ENCODE data around the gene NPRL2. TPM values are rescaled to one million over a fixed set of nuclear protein-coding genes. Genes with fewer than 3 reads are reported as not detected.

NPRL2 gene
- total and polyA plus RNA-seq, 8 donors = 16.1 to 33.3 (median 27.1) TPM

DNA sequence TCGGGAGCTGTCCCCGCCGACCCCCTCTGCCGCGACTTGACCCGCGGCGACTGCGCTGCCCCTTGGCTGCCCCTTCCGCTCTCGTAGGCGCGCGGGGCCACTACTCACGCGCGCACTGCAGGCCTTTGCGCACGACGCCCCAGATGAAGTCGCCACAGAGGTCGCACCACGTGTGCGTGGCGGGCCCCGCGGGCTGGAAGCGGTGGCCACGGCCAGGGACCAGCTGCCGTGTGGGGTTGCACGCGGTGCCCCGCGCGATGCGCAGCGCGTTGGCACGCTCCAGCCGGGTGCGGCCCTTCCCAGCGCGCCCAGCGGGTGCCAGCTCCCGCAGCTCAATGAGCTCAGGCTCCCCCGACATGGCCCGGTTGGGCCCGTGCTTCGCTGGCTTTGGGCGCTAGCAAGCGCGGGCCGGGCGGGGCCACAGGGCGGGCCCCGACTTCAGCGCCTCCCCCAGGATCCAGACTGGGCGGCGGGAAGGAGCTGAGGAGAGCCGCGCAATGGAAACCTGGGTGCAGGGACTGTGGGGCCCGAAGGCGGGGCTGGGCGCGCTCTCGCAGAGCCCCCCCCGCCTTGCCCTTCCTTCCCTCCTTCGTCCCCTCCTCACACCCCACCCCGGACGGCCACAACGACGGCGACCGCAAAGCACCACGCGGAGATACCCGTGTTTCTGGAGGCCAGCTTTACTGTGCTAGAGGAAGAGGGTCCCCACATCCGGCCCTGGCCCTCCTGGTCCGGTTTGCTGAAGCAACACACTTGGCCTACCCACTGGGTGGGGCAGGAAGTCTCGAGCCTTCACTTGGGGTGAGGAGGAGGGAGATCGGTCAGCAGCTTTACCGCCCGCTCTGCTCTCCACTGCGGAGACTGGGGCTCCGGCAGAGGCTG, 9.9 kb downstream of the NPRL2 start, which contains the start of gene RASSF1:
Gene RASSF1 (minus strand): TSS at position 389 of the 882 bp plus-strand sequence. CDS start 31 bp downstream, at position 358.
- Histone ChIP-seq H3K4me1 (peaks cover 29 to 65% of the 10 kb centered on the region in 2 donors), H3K27ac (peak within 1 kb of the TSS; percentile 94 to 98), H3K9me3 (no peaks in the 10 kb centered on the region), H3K36me3 (no peaks in the 10 kb centered on the region), H3K27me3 (no peaks in the 10 kb centered on the region), H3K4me3 (peak within 1 kb of the TSS; percentile 59 to 81)
- TF ChIP-seq, protein P1, sequence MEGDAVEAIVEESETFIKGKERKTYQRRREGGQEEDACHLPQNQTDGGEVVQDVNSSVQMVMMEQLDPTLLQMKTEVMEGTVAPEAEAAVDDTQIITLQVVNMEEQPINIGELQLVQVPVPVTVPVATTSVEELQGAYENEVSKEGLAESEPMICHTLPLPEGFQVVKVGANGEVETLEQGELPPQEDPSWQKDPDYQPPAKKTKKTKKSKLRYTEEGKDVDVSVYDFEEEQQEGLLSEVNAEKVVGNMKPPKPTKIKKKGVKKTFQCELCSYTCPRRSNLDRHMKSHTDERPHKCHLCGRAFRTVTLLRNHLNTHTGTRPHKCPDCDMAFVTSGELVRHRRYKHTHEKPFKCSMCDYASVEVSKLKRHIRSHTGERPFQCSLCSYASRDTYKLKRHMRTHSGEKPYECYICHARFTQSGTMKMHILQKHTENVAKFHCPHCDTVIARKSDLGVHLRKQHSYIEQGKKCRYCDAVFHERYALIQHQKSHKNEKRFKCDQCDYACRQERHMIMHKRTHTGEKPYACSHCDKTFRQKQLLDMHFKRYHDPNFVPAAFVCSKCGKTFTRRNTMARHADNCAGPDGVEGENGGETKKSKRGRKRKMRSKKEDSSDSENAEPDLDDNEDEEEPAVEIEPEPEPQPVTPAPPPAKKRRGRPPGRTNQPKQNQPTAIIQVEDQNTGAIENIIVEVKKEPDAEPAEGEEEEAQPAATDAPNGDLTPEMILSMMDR (IDR thresholded peaks at IDR 0.05) = no peak
- ATAC-seq = peak; percentile 58
- peak; percentile 47 to 95 (median 80) for DNase-seq
- intact Hi-C loops (cut with DNase I) = no loop called here

DNA sequence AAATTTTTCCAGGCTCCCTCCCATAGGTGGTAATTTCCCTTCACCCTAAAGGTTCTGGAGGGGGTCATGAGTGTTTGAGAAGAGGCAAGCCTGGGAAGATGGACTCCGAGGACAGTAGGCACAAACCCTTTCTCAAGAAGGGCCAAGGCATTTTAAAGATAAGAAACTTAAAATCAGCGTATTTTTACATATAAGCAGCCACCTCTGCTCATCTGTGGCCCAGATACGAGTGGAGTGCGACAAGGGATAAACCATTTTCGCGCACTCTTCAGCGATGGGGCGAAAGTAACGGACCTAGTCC, 10.5 kb downstream of the NPRL2 start:
- Histone ChIP-seq H3K4me1 (peaks cover 29 to 65% of the 10 kb centered on the region in 2 donors), H3K9me3 (no peaks in the 10 kb centered on the region), H3K27ac (peak overlapping the region; percentile 94 to 98), H3K4me3 (peak overlapping the region; percentile 59 to 81), H3K27me3 (no peaks in the 10 kb centered on the region), H3K36me3 (no peaks in the 10 kb centered on the region)
- TF ChIP-seq, protein P1 (IDR thresholded peaks at IDR 0.05) = no peak
- no peak for ATAC-seq
- DNase-seq = no peak
- intact Hi-C loops (cut with DNase I) = no loop called here

DNA sequence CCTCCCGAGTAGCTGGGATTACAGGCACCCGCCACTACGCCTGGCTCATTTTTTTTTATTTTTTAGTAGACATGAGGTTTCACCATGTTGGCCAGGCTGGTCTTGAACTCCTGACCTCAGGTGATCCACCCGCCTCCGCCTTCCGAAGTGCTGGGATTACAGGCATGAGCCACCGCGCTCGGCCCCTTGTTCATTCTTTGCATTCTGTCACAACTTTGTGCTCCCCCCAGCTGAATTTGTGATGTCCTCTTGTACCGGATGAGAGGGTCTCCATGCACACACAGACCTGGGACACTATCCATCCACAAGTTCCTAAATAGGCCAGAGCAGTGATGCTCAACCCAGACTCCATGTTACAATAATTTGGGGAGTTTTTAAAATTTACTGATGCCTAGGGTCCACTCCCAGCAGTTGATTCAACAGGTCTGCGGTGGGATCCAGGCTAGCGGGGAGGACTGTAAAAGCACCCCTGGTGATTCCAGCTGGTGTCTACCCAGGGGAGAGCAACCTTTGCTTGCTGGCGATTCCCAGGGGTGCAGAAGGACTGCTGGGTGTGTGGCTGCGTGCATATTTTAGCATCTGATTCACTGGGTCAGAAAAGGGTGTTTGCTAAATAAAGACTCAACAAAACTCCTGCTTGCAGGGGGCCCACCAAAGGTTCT, 11.0 kb downstream of the NPRL2 start:
- Histone ChIP-seq H3K9me3 (no peaks in the 10 kb centered on the region), H3K4me3 (peak overlapping the region; percentile 59 to 81), H3K4me1 (peaks cover 28 to 66% of the 10 kb centered on the region in 2 donors), H3K36me3 (no peaks in the 10 kb centered on the region), H3K27ac (peak overlapping the region; percentile 94 to 98), H3K27me3 (no peaks in the 10 kb centered on the region)
- DNase-seq (no peak), ATAC-seq (no peak)
- intact Hi-C loops (cut with DNase I) = no loop called here
- TF ChIP-seq, protein P1 (IDR thresholded peaks at IDR 0.05) = no peak

DNA sequence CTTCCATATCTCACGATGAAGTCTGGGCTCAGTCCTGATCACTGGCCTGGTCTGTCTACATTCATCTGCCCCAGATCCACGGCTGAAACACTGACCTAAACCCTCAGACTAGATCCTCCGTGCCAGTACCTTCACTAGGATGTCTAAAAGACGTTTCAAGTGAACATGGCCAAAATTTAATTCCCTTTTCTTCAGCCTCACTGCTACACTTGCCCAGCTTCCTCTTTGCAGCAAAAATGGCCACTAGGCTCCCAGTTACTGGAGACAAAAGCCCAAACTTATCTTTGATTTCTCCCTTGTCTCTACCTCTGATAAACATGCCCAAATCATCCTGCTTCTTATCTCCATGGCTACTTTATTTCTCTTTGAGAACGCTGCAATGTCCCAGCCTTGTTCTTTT, 11.6 kb downstream of the NPRL2 start:
- H3K27ac ChIP-seq = peak overlapping the region; percentile 94 to 98

More for the DNA sequence above, 11.6 kb downstream of the NPRL2 start:
- peak overlapping the region in 1 of 2 donors; percentile 81 for H3K4me3 ChIP-seq
- ATAC-seq (no peak), DNase-seq (no peak)
- TF ChIP-seq, protein P1 (IDR thresholded peaks at IDR 0.05) = no peak
- H3K4me1 ChIP-seq = peaks cover 35 to 73% of the 10 kb centered on the region in 2 donors
- no peaks in the 10 kb centered on the region for H3K9me3 ChIP-seq
- intact Hi-C loops (cut with DNase I) = no loop called here
- no peaks in the 10 kb centered on the region for H3K36me3 ChIP-seq
- no peaks in the 10 kb centered on the region for H3K27me3 ChIP-seq

Data from left lung (tissue), 10 donors.